Measurements from ENCODE around the gene KCNIP1.

The KCNIP1 gene

GRCh38 chr5:170483701-170484458 is 19.9 kb upstream of the KCNIP1 start:
- no peak for DNase-seq

- DNase-seq = no peak
Observed at GRCh38 chr5:170484459-170484831, 19.4 kb upstream of the KCNIP1 start.

- no peak for DNase-seq
Observed at GRCh38 chr5:170484847-170485615, 18.8 kb upstream of the KCNIP1 start.

- DNase-seq = no peak
Observed at GRCh38 chr5:170485616-170485911, 18.3 kb upstream of the KCNIP1 start.

- no peak for DNase-seq
Observed at GRCh38 chr5:170486371-170486770, 17.4 kb upstream of the KCNIP1 start.

- DNase-seq = no peak
Observed at GRCh38 chr5:170488570-170488969, 15.2 kb upstream of the KCNIP1 start.

GRCh38 chr5:170489199-170489598 is 14.6 kb upstream of the KCNIP1 start:
- DNase-seq = no peak

- DNase-seq = no peak
Observed at GRCh38 chr5:170490381-170490780, 13.4 kb upstream of the KCNIP1 start.

- no peak for DNase-seq
Observed at GRCh38 chr5:170491479-170491878, 12.3 kb upstream of the KCNIP1 start.

GRCh38 chr5:170493028-170493820 is 10.6 kb upstream of the KCNIP1 start:
- no peak for DNase-seq

GRCh38 chr5:170494041-170494440 is 9.8 kb upstream of the KCNIP1 start:
- no peak for DNase-seq

GRCh38 chr5:170495825-170496661 is 7.8 kb upstream of the KCNIP1 start:
- no peak for DNase-seq

GRCh38 chr5:170496662-170497028 is 7.2 kb upstream of the KCNIP1 start:
- DNase-seq = no peak

- no peak for DNase-seq
Observed at GRCh38 chr5:170497311-170498038, 6.3 kb upstream of the KCNIP1 start.

- no peak for DNase-seq
Observed at GRCh38 chr5:170498811-170499351, 4.9 kb upstream of the KCNIP1 start.

GRCh38 chr5:170499621-170500020 is 4.2 kb upstream of the KCNIP1 start:
- no peak for DNase-seq

- DNase-seq = no peak
Observed at GRCh38 chr5:170501361-170501760, 2.5 kb upstream of the KCNIP1 start.

- DNase-seq = no peak
Observed at GRCh38 chr5:170501931-170502330, 1.9 kb upstream of the KCNIP1 start.

- DNase-seq = no peak
Observed at GRCh38 chr5:170504616-170505266, 921 bp downstream of the KCNIP1 start.

- no peak for DNase-seq
Observed at GRCh38 chr5:170508036-170508435, 4.2 kb downstream of the KCNIP1 start.

GRCh38 chr5:170508660-170509347 is 5.0 kb downstream of the KCNIP1 start:
- no peak for DNase-seq

Measured in stimulated activated CD4-positive, alpha-beta T cell treated with anti-CD3 and anti-CD28 coated beads, Interleukin-4, amount 100 ng/mL, for 24 hours (primary cell).